PC-9 (cell line): Measurements from ENCODE around the gene NFIA.

Source experiments
- CTCF ChIP-seq: fragments of 200-600 bp; sonication (generic); conservative IDR thresholded peaks from 2 replicates; pipeline ENCODE4 v1.6.1; 2017; ENCODE audit warnings: mixed run types, antibody characterized with exemption, mild to moderate bottlenecking, moderate library complexity
- EZH2 ChIP-seq: fragments of 200-600 bp; sonication (generic); IDR thresholded peaks from 2 replicates; pipeline ENCODE4 v1.8.0; 2017; ENCODE audit warnings: antibody characterized with exemption, low read depth

GRCh38 chr1:61198554-61198953 lies 116.2 kb downstream of the NFIA start:
- TF ChIP-seq CTCF = no peak
- no peak for TF ChIP-seq EZH2
